Hepatocyte (in vitro differentiated cells): Measurements from ENCODE around the gene C20orf96. TPM values are rescaled to one million over a fixed set of nuclear protein-coding genes. Genes with fewer than 3 reads are reported as not detected.
"Not testable (repeated sequence)": the region's sequence is repeated elsewhere in the genome, so short reads cannot be mapped to it uniquely, and the experiment has no call there.

Experiments
- DNase-seq: peaks from one replicate; pipeline ENCODE4 v3.0.0-alpha.2; 2016; ENCODE audit warnings: low spot score
- H2AFZ ChIP-seq: fragments of 200-600 bp; sonication (generic); 2 replicates; pipeline ENCODE4 v1.6.0; 2016; ENCODE audit warnings: antibody characterized with exemption, mild to moderate bottlenecking
- H3K27ac ChIP-seq: fragments of 200-600 bp; sonication (generic); 2 replicates; pipeline ENCODE4 v1.5.1; 2016; ENCODE audit warnings: mild to moderate bottlenecking
- H3K27me3 ChIP-seq: fragments of 200-600 bp; sonication (generic); 2 replicates; pipeline ENCODE4 v1.6.1; 2016
- H3K36me3 ChIP-seq: fragments of 200-600 bp; sonication (generic); replicated peaks from 2 replicates; pipeline ENCODE4 v1.5.1; 2016; ENCODE audit warnings: low read depth; ENCODE audit not compliant: insufficient read depth
- H3K4me1 ChIP-seq: fragments of 200-600 bp; sonication (generic); 2 replicates; pipeline ENCODE4 v1.5.1; 2016; ENCODE audit warnings: mild to moderate bottlenecking, moderate library complexity; ENCODE audit not compliant: insufficient read depth
- H3K4me2 ChIP-seq: fragments of 200-600 bp; sonication (generic); 2 replicates; pipeline ENCODE4 v1.6.0; 2016
- H3K4me3 ChIP-seq: fragments of 200-600 bp; sonication (generic); 2 replicates; pipeline ENCODE4 v1.5.1; 2016; ENCODE audit warnings: mild to moderate bottlenecking
- H3K79me2 ChIP-seq: fragments of 200-600 bp; sonication (generic); 2 replicates; pipeline ENCODE4 v1.6.0; 2017; ENCODE audit warnings: mild to moderate bottlenecking
- H3K9me2 ChIP-seq: fragments of 200-600 bp; sonication (generic); replicated peaks from 2 replicates; pipeline ENCODE4 v1.6.0; 2017; ENCODE audit warnings: mild to moderate bottlenecking; ENCODE audit not compliant: insufficient read depth
- H3K9me3 ChIP-seq: fragments of 200-600 bp; sonication (generic); 2 replicates; pipeline ENCODE4 v1.5.1; 2016; ENCODE audit warnings: low read depth, mild to moderate bottlenecking
- H4K20me1 ChIP-seq: fragments of 200-600 bp; sonication (generic); 2 replicates; pipeline ENCODE4 v1.6.0; 2016; ENCODE audit warnings: mild to moderate bottlenecking; ENCODE audit not compliant: insufficient read depth, poor library complexity, severe bottlenecking
- EZH2 ChIP-seq: fragments of 200-600 bp; sonication (generic); IDR thresholded peaks from 2 replicates; pipeline ENCODE4 v1.6.1; 2016; ENCODE audit warnings: antibody characterized with exemption, mild to moderate bottlenecking, borderline replicate concordance
- EZH2phosphoT487 ChIP-seq: fragments of 200-600 bp; sonication (generic); IDR thresholded peaks from one replicate; pipeline ENCODE4 v1.6.1; 2018; ENCODE audit warnings: antibody characterized with exemption, mild to moderate bottlenecking, low read depth, moderate library complexity; ENCODE audit not compliant: unreplicated experiment, severe bottlenecking
- WGBS: methylation state at CpG from one replicate; pipeline ENCODE4 v1.1.6; 2016; ENCODE audit warnings: low lambda C conversion rate; ENCODE audit errors: missing lambda C conversion rate; 5-methylcytosine and 5-hydroxymethylcytosine counted together
- polyA plus RNA-seq: library from polyadenylated mRNA; unstranded; fragments of >200 nt; fragmentation: Nextera tagmentation; extraction: Ambion mirVana; gene quantifications from 2 replicates; pipeline ENCODE4 v1.2.1, GENCODE V29; 2016
- total RNA-seq: library from RNA; depleted of rRNA; stranded (reverse); fragments of >200 nt; gene quantifications from 2 replicates; pipeline ENCODE4 v1.2.3, GENCODE V29; 2014
- TF ChIP-seq, protein P1 (sequence below): fragments of 200-600 bp; sonication (generic); IDR thresholded peaks from 2 replicates; pipeline ENCODE4 v1.5.1; 2016; ENCODE audit warnings: antibody characterized with exemption, mild to moderate bottlenecking; ENCODE audit not compliant: poor library complexity

C20orf96 gene
- total and polyA plus RNA-seq, 2 experiments from 2014 or later = 3.5 to 10.6 TPM

GRCh38 chr20:226958-227357 is 63.6 kb downstream of the C20orf96 start, which contains the start of gene DEFB129:
Gene DEFB129 (plus strand): TSS chr20:227258. CDS start chr20:227289, 31 bp downstream.
- Histone ChIP-seq H3K9me2 (no peaks in the 10 kb centered on the region), H3K4me1 (no peaks in the 10 kb centered on the region), H3K27ac (no peak within 1 kb of the TSS), H3K79me2 (no peaks in the 10 kb centered on the region), H3K4me3 (no peak within 1 kb of the TSS), H4K20me1 (no peaks in the 10 kb centered on the region), H3K36me3 (no peaks in the 10 kb centered on the region), H3K4me2 (no peak within 1 kb of the TSS), H2AFZ (no peak within 1 kb of the TSS), H3K27me3 (peaks cover 5% of the 10 kb centered on the region), H3K9me3 (no peaks in the 10 kb centered on the region)
- TF ChIP-seq EZH2 (no peak), EZH2phosphoT487 (no peak)
- TF ChIP-seq, protein P1, sequence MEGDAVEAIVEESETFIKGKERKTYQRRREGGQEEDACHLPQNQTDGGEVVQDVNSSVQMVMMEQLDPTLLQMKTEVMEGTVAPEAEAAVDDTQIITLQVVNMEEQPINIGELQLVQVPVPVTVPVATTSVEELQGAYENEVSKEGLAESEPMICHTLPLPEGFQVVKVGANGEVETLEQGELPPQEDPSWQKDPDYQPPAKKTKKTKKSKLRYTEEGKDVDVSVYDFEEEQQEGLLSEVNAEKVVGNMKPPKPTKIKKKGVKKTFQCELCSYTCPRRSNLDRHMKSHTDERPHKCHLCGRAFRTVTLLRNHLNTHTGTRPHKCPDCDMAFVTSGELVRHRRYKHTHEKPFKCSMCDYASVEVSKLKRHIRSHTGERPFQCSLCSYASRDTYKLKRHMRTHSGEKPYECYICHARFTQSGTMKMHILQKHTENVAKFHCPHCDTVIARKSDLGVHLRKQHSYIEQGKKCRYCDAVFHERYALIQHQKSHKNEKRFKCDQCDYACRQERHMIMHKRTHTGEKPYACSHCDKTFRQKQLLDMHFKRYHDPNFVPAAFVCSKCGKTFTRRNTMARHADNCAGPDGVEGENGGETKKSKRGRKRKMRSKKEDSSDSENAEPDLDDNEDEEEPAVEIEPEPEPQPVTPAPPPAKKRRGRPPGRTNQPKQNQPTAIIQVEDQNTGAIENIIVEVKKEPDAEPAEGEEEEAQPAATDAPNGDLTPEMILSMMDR = no peak
- WGBS = 88% methylated on average over 3 of the region's 3 CpGs
- no peak for DNase-seq

DNA sequence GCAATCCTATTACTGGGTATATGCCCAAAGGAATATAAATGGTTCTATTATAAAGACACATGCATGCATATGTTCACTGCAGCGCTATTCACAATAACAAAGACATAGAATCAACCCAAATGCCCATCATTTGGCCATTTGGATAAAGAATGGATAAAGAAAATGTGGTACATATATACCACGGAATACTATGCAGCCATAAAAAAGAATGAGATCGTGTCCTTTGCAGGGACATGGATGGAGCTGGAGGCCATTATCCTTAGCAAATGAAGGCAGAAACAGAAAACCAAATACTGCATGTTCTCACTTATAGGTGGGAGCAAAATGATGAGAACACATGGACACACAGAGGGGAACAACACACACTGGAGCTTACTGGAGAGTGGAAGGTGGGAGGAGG is 64.7 kb downstream of the C20orf96 start:
- not testable (repeated sequence) for H4K20me1 ChIP-seq, H3K27ac ChIP-seq, H3K27me3 ChIP-seq, DNase-seq, H3K4me1 ChIP-seq, H3K4me3 ChIP-seq, H3K79me2 ChIP-seq, H3K4me2 ChIP-seq, H3K36me3 ChIP-seq, H3K9me3 ChIP-seq, H3K9me2 ChIP-seq, H2AFZ ChIP-seq
- 76% methylated on average over 3 of the region's 3 CpGs for WGBS

DNA sequence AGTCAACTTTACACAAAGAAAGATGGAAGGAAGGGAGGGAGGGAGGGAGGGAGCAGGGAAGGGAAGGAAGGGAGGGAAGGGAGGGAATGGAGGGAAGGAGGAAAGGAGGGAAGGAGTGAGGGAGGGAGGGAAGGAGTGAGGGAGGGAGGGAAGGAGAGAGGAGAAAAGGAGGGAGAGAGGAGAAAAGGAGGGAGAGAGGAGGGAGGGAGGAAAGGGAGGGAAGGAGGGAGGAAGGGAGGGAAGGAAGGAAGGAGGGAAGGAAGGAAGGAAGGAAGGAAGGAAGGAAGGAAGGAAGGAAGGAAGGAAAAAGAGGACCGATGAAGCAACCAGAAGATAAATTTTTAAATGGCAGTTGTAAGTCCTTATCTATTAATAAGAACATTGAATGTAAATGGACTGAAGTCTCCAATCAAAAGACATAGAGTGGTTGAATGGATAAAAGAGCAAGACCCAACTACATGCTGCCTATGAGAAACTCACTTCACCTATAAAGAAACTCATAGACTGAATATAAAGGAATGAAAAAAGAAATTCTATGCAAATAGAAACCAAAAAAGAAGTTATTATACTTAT is 69.2 kb downstream of the C20orf96 start:
- H3K27ac ChIP-seq = no peak overlapping the region
- WGBS = no CpG with 5 or more reads among the region's 1 CpG
- H3K9me3 ChIP-seq = no peaks in the 10 kb centered on the region
- no peaks in the 10 kb centered on the region for H3K4me1 ChIP-seq
- H2AFZ ChIP-seq = no peak overlapping the region
- no peak overlapping the region for H3K4me3 ChIP-seq
- H3K36me3 ChIP-seq = no peaks in the 10 kb centered on the region
- H3K9me2 ChIP-seq = no peaks in the 10 kb centered on the region
- H3K27me3 ChIP-seq = peaks cover 18% of the 10 kb centered on the region
- no peaks in the 10 kb centered on the region for H3K79me2 ChIP-seq
- TF ChIP-seq, protein P1 = no peak
- no peak for TF ChIP-seq EZH2
- no peak for TF ChIP-seq EZH2phosphoT487
- H3K4me2 ChIP-seq = no peak overlapping the region
- no peaks in the 10 kb centered on the region for H4K20me1 ChIP-seq
- no peak for DNase-seq

Other genes starting within 250 kb of the C20orf96 start
- not detected in 2 replicates for gene DEFB125, start 203.1 kb downstream of the C20orf96 start, total RNA-seq
- not detected in 2 replicates for gene DEFB125, start 203.1 kb downstream of the C20orf96 start, polyA plus RNA-seq
- not detected in 2 replicates for gene DEFB126, start 148.2 kb downstream of the C20orf96 start, total RNA-seq
- gene DEFB126, start 148.2 kb downstream of the C20orf96 start, polyA plus RNA-seq = not detected in 2 replicates
- gene DEFB127, start 133.3 kb downstream of the C20orf96 start, total RNA-seq = not detected in 2 replicates
- not detected in 2 replicates for gene DEFB127, start 133.3 kb downstream of the C20orf96 start, polyA plus RNA-seq
- gene DEFB128, start 101.0 kb downstream of the C20orf96 start, total RNA-seq = not detected in 2 replicates
- gene DEFB128, start 101.0 kb downstream of the C20orf96 start, polyA plus RNA-seq = not detected in 2 replicates
- not detected in 2 replicates for gene DEFB129, start 63.5 kb downstream of the C20orf96 start, total RNA-seq
- not detected in 2 replicates for gene DEFB129, start 63.5 kb downstream of the C20orf96 start, polyA plus RNA-seq
- gene DEFB132, start 33.0 kb downstream of the C20orf96 start, total RNA-seq = not detected in 2 replicates
- gene DEFB132, start 33.0 kb downstream of the C20orf96 start, polyA plus RNA-seq = not detected in 2 replicates
- 27.4 and 30.0 TPM in 2 replicates for gene ZCCHC3, start 6.8 kb upstream of the C20orf96 start, total RNA-seq
- 22.8 and 29.0 TPM in 2 replicates for gene ZCCHC3, start 6.8 kb upstream of the C20orf96 start, polyA plus RNA-seq
- 6.3 and 6.9 TPM in 2 replicates for gene SOX12, start 34.8 kb upstream of the C20orf96 start, total RNA-seq
- 15.4 and 16.2 TPM in 2 replicates for gene SOX12, start 34.8 kb upstream of the C20orf96 start, polyA plus RNA-seq
- 29.8 and 32.0 TPM in 2 replicates for gene NRSN2, start 56.4 kb upstream of the C20orf96 start, total RNA-seq
- 65.3 and 68.1 TPM in 2 replicates for gene NRSN2, start 56.4 kb upstream of the C20orf96 start, polyA plus RNA-seq
- gene TRIB3, start 90.0 kb upstream of the C20orf96 start, total RNA-seq = 39.2 and 47.5 TPM in 2 replicates
- 43.7 and 45.9 TPM in 2 replicates for gene TRIB3, start 90.0 kb upstream of the C20orf96 start, polyA plus RNA-seq
- gene RBCK1, start 117.5 kb upstream of the C20orf96 start, total RNA-seq = 56.8 and 76.4 TPM in 2 replicates
- gene RBCK1, start 117.5 kb upstream of the C20orf96 start, polyA plus RNA-seq = 80.8 and 90.1 TPM in 2 replicates
- gene TBC1D20, start 171.8 kb upstream of the C20orf96 start, total RNA-seq = 29.3 and 32.8 TPM in 2 replicates
- gene TBC1D20, start 171.8 kb upstream of the C20orf96 start, polyA plus RNA-seq = 33.9 and 35.8 TPM in 2 replicates